H1 (cell line): ENCODE measurements around the gene VPS41. TPM values are rescaled to one million over a fixed set of nuclear protein-coding genes. Genes with fewer than 3 reads are reported as not detected.

Experiments used
- CTCF ChIA-PET: fragments of 300-600 bp; sonication (Branson Sonifier 250); formaldehyde crosslinking; loops from one replicate; lab custom pipeline; 2021; ENCODE audit not compliant: partially characterized antibody; lab: Charles Lee
- POLR2A ChIA-PET: fragments of 300-600 bp; sonication (Branson Sonifier 250); formaldehyde crosslinking; loops from one replicate; lab custom pipeline; 2021; ENCODE audit warnings: inconsistent platforms; ENCODE audit not compliant: partially characterized antibody; lab: Charles Lee
- DNase-seq, 2 experiments: peaks; one replicate each; pipeline versions ENCODE4 v3.0.0 to v3.0.0-alpha.2; 2010 to 2022; ENCODE audit warnings: low spot score in 2 of 2, low read depth in 1 of 2, mixed read lengths in 1 of 2
- FAIRE-seq: peaks from 2 replicates; lab custom pipeline; 2011; peaks lifted over from hg19 to GRCh38; lab: Jason Lieb, UNC
- H2AFZ ChIP-seq: 2 replicates; pipeline ENCODE4 v1.8.1; 2012; ENCODE audit warnings: low read length, inconsistent platforms
- H2AK5ac ChIP-seq: 2 replicates; pipeline ENCODE4 v1.6.1; 2013; ENCODE audit warnings: low read depth, low read length
- H2BK120ac ChIP-seq: replicated peaks from 2 replicates; pipeline ENCODE3; 2013; ENCODE audit warnings: low read depth, low read length, inconsistent platforms
- H2BK12ac ChIP-seq: 2 replicates; pipeline ENCODE4 v1.6.1; 2013; ENCODE audit warnings: low read depth, low read length
- H2BK15ac ChIP-seq: 2 replicates; pipeline ENCODE4 v1.6.1; 2013; ENCODE audit warnings: low read length
- H2BK20ac ChIP-seq: 2 replicates; pipeline ENCODE4 v1.6.1; 2013; ENCODE audit warnings: low read length
- H2BK5ac ChIP-seq: 2 replicates; pipeline ENCODE4 v1.6.1; 2013; ENCODE audit warnings: low read depth, low read length
- H3K14ac ChIP-seq: 2 replicates; pipeline ENCODE4 v1.6.1; 2013; ENCODE audit warnings: inconsistent platforms; ENCODE audit not compliant: insufficient read length
- H3K18ac ChIP-seq: 2 replicates; pipeline ENCODE4 v1.6.1; 2013; ENCODE audit warnings: low read length; ENCODE audit errors: extremely low read depth
- H3K23ac ChIP-seq: 2 replicates; pipeline ENCODE4 v1.6.1; 2013; ENCODE audit warnings: inconsistent platforms; ENCODE audit not compliant: insufficient read length
- H3K23me2 ChIP-seq: 2 replicates; pipeline ENCODE4 v1.6.1; 2013; ENCODE audit warnings: low read depth, low read length
- H3K27ac ChIP-seq: 2 replicates; pipeline ENCODE4 v1.6.1; 2011; ENCODE audit warnings: low read depth, low read length, inconsistent platforms
- H3K27me3 ChIP-seq, 4 experiments: replicated peaks in 1 of 4; 1 replicate in 1 of 4; 2 replicates in 3 of 4; pipeline versions ENCODE4 v1.6.1 to v1.8.1; 2011 to 2013; ENCODE audit warnings: low read length in 3 of 4, mild to moderate bottlenecking in 3 of 4, inconsistent platforms in 2 of 4, mixed read lengths in 2 of 4, moderate library complexity in 1 of 4; ENCODE audit not compliant: control insufficient read depth in 3 of 4, insufficient read depth in 3 of 4; ENCODE audit errors: extremely low read depth in 1 of 4
- H3K36me3 ChIP-seq, 4 experiments: 2 replicates each; pipeline versions ENCODE4 v1.6.1 to v1.8.1; 2011 to 2013; ENCODE audit warnings: mild to moderate bottlenecking in 4 of 4, low read length in 3 of 4, moderate library complexity in 2 of 4, control low read depth in 1 of 4, inconsistent platforms in 1 of 4; ENCODE audit not compliant: insufficient read depth in 4 of 4, control insufficient read depth in 2 of 4
- H3K4ac ChIP-seq: replicated peaks from 2 replicates; pipeline ENCODE3; 2013; ENCODE audit warnings: low read length, low read depth, mixed read lengths, inconsistent platforms; ENCODE audit not compliant: insufficient read length
- H3K4me1 ChIP-seq, 4 experiments: replicated peaks in 1 of 4; 1 replicate in 1 of 4; 2 replicates in 3 of 4; pipeline versions ENCODE4 v1.6.1 to v1.8.1; 2011 to 2013; ENCODE audit warnings: low read length in 3 of 4, inconsistent platforms in 2 of 4, mixed read lengths in 1 of 4; ENCODE audit not compliant: insufficient read depth in 4 of 4, control insufficient read depth in 3 of 4
- H3K4me2 ChIP-seq, 2 experiments: 2 replicates each; pipeline versions ENCODE4 v1.6.1 to v1.8.1; 2011 to 2013; ENCODE audit warnings: low read depth in 2 of 2, low read length in 2 of 2, control low read depth in 1 of 2, inconsistent platforms in 1 of 2, mild to moderate bottlenecking in 1 of 2; ENCODE audit not compliant: insufficient read depth in 1 of 2
- H3K4me3 ChIP-seq, 4 experiments: fragments of 200-600, 300-600 bp in 1 of 4; sonication (generic), shearing (Covaris generic), sonication (Bioruptor Twin) in 1 of 4; 2 replicates each; pipeline versions ENCODE4 v1.5.1 to v1.8.1; 2011 to 2016; ENCODE audit warnings: low read length in 4 of 4, low read depth in 3 of 4, control low read depth in 2 of 4, inconsistent platforms in 2 of 4, mild to moderate bottlenecking in 2 of 4, mixed read lengths in 1 of 4, moderate library complexity in 1 of 4; ENCODE audit not compliant: insufficient read depth in 2 of 4; ENCODE audit errors: extremely low read depth in 1 of 4
- H3K56ac ChIP-seq: replicated peaks from 2 replicates; pipeline ENCODE3; 2013; ENCODE audit warnings: low read depth, mild to moderate bottlenecking, mixed read lengths, low read length, inconsistent platforms; ENCODE audit not compliant: insufficient read length
- H3K79me1 ChIP-seq: 2 replicates; pipeline ENCODE4 v1.6.1; 2013; ENCODE audit warnings: low read depth, low read length, control low read depth
- H3K79me2 ChIP-seq, 2 experiments: 2 replicates each; pipeline versions ENCODE4 v1.6.1 to v1.8.1; 2012 to 2013; ENCODE audit warnings: low read length in 2 of 2, mild to moderate bottlenecking in 2 of 2, inconsistent platforms in 1 of 2; ENCODE audit not compliant: insufficient read depth in 2 of 2, control insufficient read depth in 1 of 2
- H3K9ac ChIP-seq, 4 experiments: replicated peaks in 1 of 4; 1 replicate in 1 of 4; 2 replicates in 3 of 4; pipeline versions ENCODE4 v1.6.1 to v1.8.1; 2011 to 2013; ENCODE audit warnings: low read depth in 3 of 4, low read length in 3 of 4, control low read depth in 2 of 4, mild to moderate bottlenecking in 2 of 4, moderate library complexity in 2 of 4, inconsistent platforms in 1 of 4; ENCODE audit errors: extremely low read depth in 1 of 4
- H3K9me3 ChIP-seq, 2 experiments: 2 replicates each; pipeline versions ENCODE4 v1.6.1 to v1.8.1; 2012 to 2013; ENCODE audit warnings: mild to moderate bottlenecking in 2 of 2, moderate library complexity in 2 of 2, control low read depth in 1 of 2, inconsistent platforms in 1 of 2, low read depth in 1 of 2, low read length in 1 of 2, mixed read lengths in 1 of 2; ENCODE audit not compliant: insufficient read depth in 2 of 2
- H4K20me1 ChIP-seq, 2 experiments: replicated peaks in 1 of 2; 2 replicates each; pipeline versions ENCODE3 to v1.8.1; 2011 to 2013; ENCODE audit warnings: inconsistent platforms in 2 of 2, low read length in 2 of 2, mild to moderate bottlenecking in 1 of 2; ENCODE audit not compliant: insufficient read depth in 2 of 2, control insufficient read depth in 1 of 2
- H4K5ac ChIP-seq: 2 replicates; pipeline ENCODE4 v1.6.1; 2013; ENCODE audit warnings: low read length, low read depth, mixed read lengths, inconsistent platforms; ENCODE audit not compliant: insufficient read length
- H4K8ac ChIP-seq: 2 replicates; pipeline ENCODE4 v1.8.0; 2013; ENCODE audit warnings: mild to moderate bottlenecking, moderate library complexity, low read length, inconsistent platforms; ENCODE audit not compliant: insufficient read depth; ENCODE audit errors: extremely low read depth
- H4K91ac ChIP-seq: replicated peaks from 2 replicates; pipeline ENCODE3; 2013; ENCODE audit warnings: low read length, mixed read lengths, inconsistent platforms; ENCODE audit not compliant: insufficient read length
- CREB1 ChIP-seq: IDR thresholded peaks from 2 replicates; pipeline ENCODE4 v1.6.1; 2012; ENCODE audit warnings: inconsistent platforms
- CTCF ChIP-seq, 3 experiments: IDR thresholded peaks; 1 replicate in 2 of 3; 2 replicates in 1 of 3; pipeline versions ENCODE4 v1.5.1 to v1.6.1; 2011; ENCODE audit warnings: low read length in 3 of 3, mild to moderate bottlenecking in 3 of 3, inconsistent platforms in 2 of 3, low read depth in 1 of 3, moderate library complexity in 1 of 3; ENCODE audit not compliant: insufficient read depth in 1 of 3; ENCODE audit errors: control extremely low read depth in 1 of 3
- FOSL1 ChIP-seq: IDR thresholded peaks from 2 replicates; pipeline ENCODE4 v1.6.1; 2011; ENCODE audit warnings: mild to moderate bottlenecking, low read depth, low read length, moderate library complexity; ENCODE audit not compliant: insufficient read depth
- GABPA ChIP-seq: IDR thresholded peaks from 2 replicates; pipeline ENCODE4 v1.6.1; 2011; ENCODE audit warnings: mild to moderate bottlenecking, low read length, moderate library complexity, borderline replicate concordance; ENCODE audit not compliant: insufficient read depth
- GTF2F1 ChIP-seq: IDR thresholded peaks from 2 replicates; pipeline ENCODE4 v1.6.1; 2012; ENCODE audit warnings: low read depth, low read length, improper control_type of control experiment, borderline replicate concordance
- JUND ChIP-seq: IDR thresholded peaks from 2 replicates; pipeline ENCODE4 v1.6.1; 2011; ENCODE audit warnings: mild to moderate bottlenecking, improper control_type of control experiment, low read length
- NANOG ChIP-seq: IDR thresholded peaks from 2 replicates; pipeline ENCODE4 v1.6.1; 2011; ENCODE audit warnings: low read length, low read depth, mild to moderate bottlenecking, inconsistent platforms; ENCODE audit not compliant: insufficient read depth, poor library complexity, severe bottlenecking
- PHF8 ChIP-seq: fragments of 200-600 bp; sonication (generic); conservative IDR thresholded peaks from 2 replicates; pipeline ENCODE4 v1.7.1; 2012; ENCODE audit warnings: low read depth, mild to moderate bottlenecking, inconsistent platforms, low read length, moderate library complexity
- POU5F1 ChIP-seq: IDR thresholded peaks from 2 replicates; pipeline ENCODE4 v1.6.1; 2011; ENCODE audit warnings: low read depth, mild to moderate bottlenecking, low read length, moderate library complexity
- RBBP5 ChIP-seq: IDR thresholded peaks from 2 replicates; pipeline ENCODE4 v1.7.1; 2012; ENCODE audit warnings: low read depth, mild to moderate bottlenecking, inconsistent platforms, low read length, moderate library complexity, borderline replicate concordance
- SAP30 ChIP-seq: fragments of 300-600 bp; sonication (generic); IDR thresholded peaks from 2 replicates; pipeline ENCODE4 v1.7.1; 2012; ENCODE audit warnings: low read length, moderate library complexity, mild to moderate bottlenecking, inconsistent platforms; ENCODE audit not compliant: insufficient read depth, insufficient replicate concordance
- TAF1 ChIP-seq: IDR thresholded peaks from 2 replicates; pipeline ENCODE4 v1.6.1; 2011; ENCODE audit warnings: mild to moderate bottlenecking, low read depth, low read length
- WGBS, 2 experiments: shearing (Covaris generic) in 1 of 2; methylation state at CpG; one replicate each; pipeline versions ENCODE4 v1.1.6 to v1.1.7; 2013 to 2015; ENCODE audit warnings: low lambda C conversion rate in 2 of 2, mixed read lengths in 2 of 2, inconsistent platforms in 1 of 2, low coverage in 1 of 2, missing lambda C conversion rate in 1 of 2; ENCODE audit not compliant: insufficient replicate concordance in 2 of 2, insufficient coverage in 1 of 2, insufficient read length in 1 of 2; ENCODE audit errors: extremely low coverage in 1 of 2, missing lambda C conversion rate in 1 of 2; 5-methylcytosine and 5-hydroxymethylcytosine counted together
- polyA plus RNA-seq, 7 experiments: library from polyadenylated mRNA; depleted of rRNA in 3 of 7; stranded (reverse) in 5 of 7; unstranded in 2 of 7; fragments of >200 nt in 5 of 7; fragments of 200-250 nt in 2 of 7; gene quantifications; 1 replicate in 5 of 7; 2 replicates in 1 of 7; 4 replicates in 1 of 7; pipeline versions ENCODE4 v1.2.1 to v1.2.3, GENCODE V29; 2011 to 2013; ENCODE audit warnings: missing spikeins in 2 of 7, mixed read lengths in 2 of 7
- total RNA-seq: library from RNA; stranded (reverse); fragmentation: NEBNext Ultra II Directional; extraction: Animal tissue kit (Norgen Biotek cat#: 25700); gene quantifications from 2 replicates; pipeline ENCODE4 v1.2.1, GENCODE V29; 2021

Gene VPS41
- total and polyA plus RNA-seq, 2 of the 8 experiments (the other 6 are each of a cell fraction or from before 2014, with no cell fraction given) = 10.7 to 63.3 TPM

DNA sequence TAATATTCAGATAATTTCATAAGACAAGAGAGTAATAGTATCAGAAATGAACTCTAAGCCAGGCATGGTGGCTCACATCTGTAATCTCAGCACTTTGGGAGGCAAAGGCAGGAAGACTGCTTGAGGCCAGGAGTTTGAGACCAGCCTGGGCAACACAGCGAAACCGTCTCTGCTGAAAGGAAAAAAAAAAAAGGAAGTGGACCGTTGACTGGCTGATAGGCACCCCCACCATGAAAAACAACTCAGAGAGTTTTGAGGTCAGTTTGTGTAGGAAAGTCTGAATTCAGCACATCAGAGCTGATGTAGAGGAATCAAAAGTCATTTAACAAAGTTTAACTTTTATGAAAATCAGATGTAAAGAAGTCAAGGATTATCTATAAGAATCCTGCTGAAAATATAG lies 214.7 kb downstream of the VPS41 start:
- H4K91ac ChIP-seq = no peak overlapping the region
- H3K23me2 ChIP-seq = no peaks in the 10 kb centered on the region
- H3K36me3 ChIP-seq = no peaks in the 10 kb centered on the region
- H3K23ac ChIP-seq = no peak overlapping the region
- no peak overlapping the region for H3K4ac ChIP-seq
- POLR2A ChIA-PET = no interaction called here
- no peaks in the 10 kb centered on the region for H3K79me1 ChIP-seq
- CTCF ChIA-PET = no interaction called here
- H2AFZ ChIP-seq = no peak overlapping the region
- no peak overlapping the region for H2AK5ac ChIP-seq
- H4K20me1 ChIP-seq = no peaks in the 10 kb centered on the region
- H2BK15ac ChIP-seq = no peak overlapping the region
- H3K4me1 ChIP-seq = no peaks in the 10 kb centered on the region
- H4K5ac ChIP-seq = no peak overlapping the region
- no peak overlapping the region for H2BK12ac ChIP-seq
- H3K27ac ChIP-seq = no peak overlapping the region
- no peaks in the 10 kb centered on the region for H3K9me3 ChIP-seq
- whole genome bisulfite sequencing, 2 experiments = 92% methylated on average over 3 of the region's 3 CpGs; no CpG with 5 or more reads in 1 of the 2 experiments
- no peak overlapping the region for H3K4me3 ChIP-seq
- no peak overlapping the region for H3K14ac ChIP-seq
- H2BK120ac ChIP-seq = no peak overlapping the region
- no peak overlapping the region for H3K4me2 ChIP-seq
- H2BK20ac ChIP-seq = no peak overlapping the region
- H2BK5ac ChIP-seq = no peak overlapping the region
- H3K79me2 ChIP-seq = no peaks in the 10 kb centered on the region
- no peak overlapping the region for H4K8ac ChIP-seq
- H3K18ac ChIP-seq = no peak overlapping the region
- H3K27me3 ChIP-seq = no peaks in the 10 kb centered on the region
- H3K9ac ChIP-seq = no peak overlapping the region
- no peak for FAIRE-seq
- H3K56ac ChIP-seq = no peak overlapping the region
- DNase-seq = no peak
- TF ChIP-seq NANOG (no peak), FOSL1 (no peak), GABPA (no peak), RBBP5 (no peak), TAF1 (no peak), CTCF (IDR thresholded peaks at IDR 0.05; ENCODE audit: control extremely low read depth in 1 of 3, insufficient read depth in 1 of 3, low read depth in 1 of 3, low read length in 3 of 3) (no peak), POU5F1 (no peak), GTF2F1 (no peak), JUND (no peak), CREB1 (no peak), PHF8 (no peak), SAP30 (no peak)
